Fibroblast of skin of left quadriceps (primary cell): ENCODE measurements around the gene RDH12.

Source experiments
- DNase-seq, 2 experiments: peaks; one replicate each; pipeline ENCODE4 v3.0.0-alpha.2; 2013; ENCODE audit warnings: low read depth in 2 of 2

RDH12 gene

GRCh38 chr14:67748312-67748711 lies 46.6 kb downstream of the RDH12 start:
- DNase-seq: no peak

GRCh38 chr14:67749341-67750084 lies 47.8 kb downstream of the RDH12 start:
- no peak for DNase-seq

GRCh38 chr14:67756496-67756895 lies 54.8 kb downstream of the RDH12 start:
- no peak for DNase-seq

DNA sequence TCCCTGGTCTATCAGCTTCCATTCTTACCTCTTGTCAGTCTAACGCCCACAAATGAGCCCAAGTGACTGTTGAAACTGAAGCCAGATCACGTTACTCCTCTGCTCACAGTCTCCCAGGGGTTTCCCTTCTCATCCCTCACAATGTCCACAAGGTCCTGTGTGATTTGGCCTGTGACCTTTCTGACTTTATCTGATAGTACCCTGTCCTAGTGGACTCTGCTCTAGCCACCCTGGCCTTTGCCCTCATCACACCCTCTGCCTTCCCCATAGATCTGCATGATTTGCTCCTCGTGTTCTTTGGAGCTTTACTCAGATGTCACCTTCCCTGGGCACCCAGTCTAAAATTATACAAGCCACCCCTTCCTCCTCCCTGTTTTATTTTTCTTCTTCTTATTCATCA lies 55.5 kb downstream of the RDH12 start:
- no peak for DNase-seq

DNA sequence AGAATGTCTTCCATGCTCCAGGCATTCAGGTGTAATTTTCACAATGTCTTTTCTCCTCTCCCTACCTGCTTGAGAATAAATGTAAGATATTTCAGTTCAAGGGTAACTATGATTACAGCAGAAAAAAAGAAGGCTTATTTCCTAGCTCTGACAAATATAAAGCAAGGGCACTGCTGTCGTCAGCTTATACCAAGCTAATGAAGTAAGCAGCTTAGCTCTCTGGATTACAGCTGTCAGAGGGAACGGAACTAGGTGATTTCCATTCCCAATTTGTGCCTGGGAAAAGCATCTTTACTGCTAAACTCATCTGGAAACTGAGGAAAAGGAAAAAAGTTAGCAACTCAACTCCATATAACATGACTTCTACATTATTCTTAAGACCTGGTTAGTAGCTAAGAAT lies 58.2 kb downstream of the RDH12 start:
- no peak for DNase-seq

DNA sequence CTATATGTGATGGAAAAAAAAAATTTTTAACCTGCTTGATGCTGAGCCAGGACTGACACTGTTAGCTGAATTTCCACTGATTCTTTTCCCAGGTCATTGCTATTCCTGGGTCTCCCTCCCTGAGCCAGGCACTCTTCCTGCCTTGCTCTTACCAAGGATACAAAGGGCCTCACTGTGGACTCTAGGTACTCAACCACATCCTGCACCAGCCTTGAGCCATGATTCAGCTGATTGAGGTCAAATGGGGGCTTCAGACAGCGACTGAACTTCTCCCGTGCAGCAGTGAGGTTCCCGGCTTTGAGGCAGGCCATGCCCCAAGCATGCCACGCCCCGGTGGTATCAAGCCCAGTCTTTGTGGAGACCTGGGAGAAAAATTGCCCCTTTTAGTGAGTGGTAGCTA lies 60.4 kb downstream of the RDH12 start:
- no peak for DNase-seq

- no peak for DNase-seq
Measured at GRCh38 chr14:67763158-67763822, 61.6 kb downstream of the RDH12 start.

GRCh38 chr14:67764496-67764895 lies 62.8 kb downstream of the RDH12 start:
- DNase-seq: no peak

DNA sequence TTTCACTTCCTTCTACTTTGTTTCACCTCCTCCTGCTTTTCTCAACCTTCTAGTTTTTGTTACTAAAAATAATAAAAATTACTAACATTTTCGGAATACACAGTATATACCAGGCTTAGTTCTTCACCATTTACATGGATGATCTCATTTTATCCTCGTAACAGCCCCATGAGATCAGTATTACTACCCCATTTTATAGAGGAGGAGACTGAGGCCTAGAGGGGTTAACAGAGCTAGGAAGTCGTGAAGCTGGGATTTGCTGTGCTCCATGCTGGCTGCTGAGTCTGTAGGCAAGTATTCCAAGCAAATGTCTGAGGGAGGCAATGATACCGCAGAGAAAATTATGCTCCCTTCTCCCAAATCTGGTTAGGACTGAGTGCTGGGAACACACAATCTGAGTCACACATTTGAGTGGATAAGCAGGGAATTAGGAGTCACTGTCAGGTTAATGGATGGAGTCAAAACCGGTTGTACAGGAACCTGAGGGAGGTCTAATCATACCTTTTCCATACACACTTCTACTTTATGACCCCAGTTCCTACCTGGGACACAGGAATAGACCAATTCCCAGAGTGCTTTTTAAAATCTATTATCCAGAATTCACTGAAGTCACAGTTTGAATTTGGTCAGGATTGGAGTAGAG lies 63.6 kb downstream of the RDH12 start:
- DNase-seq: no peak

GRCh38 chr14:67766035-67766680 lies 64.5 kb downstream of the RDH12 start:
- DNase-seq: no peak

- no peak for DNase-seq
Measured at GRCh38 chr14:67768219-67768618, 66.5 kb downstream of the RDH12 start.

- no peak for DNase-seq
Measured at GRCh38 chr14:67773844-67774377, 72.2 kb downstream of the RDH12 start.

GRCh38 chr14:67776653-67777322 lies 75.1 kb downstream of the RDH12 start:
- DNase-seq: no peak

GRCh38 chr14:67778792-67779191 lies 77.1 kb downstream of the RDH12 start:
- no peak for DNase-seq

GRCh38 chr14:67782090-67782489 lies 80.4 kb downstream of the RDH12 start:
- DNase-seq: no peak
